MV-4-11 (cell line): ENCODE data around the gene NOS1.
"Not testable (repeated sequence)": the region's sequence is repeated elsewhere in the genome, so short reads cannot be mapped to it uniquely, and the experiment has no call there.

Experiments used
- DNase-seq: peaks from one replicate; lab custom pipeline; 2025; lab: John Stamatoyannopoulos, UW

The NOS1 gene

DNA sequence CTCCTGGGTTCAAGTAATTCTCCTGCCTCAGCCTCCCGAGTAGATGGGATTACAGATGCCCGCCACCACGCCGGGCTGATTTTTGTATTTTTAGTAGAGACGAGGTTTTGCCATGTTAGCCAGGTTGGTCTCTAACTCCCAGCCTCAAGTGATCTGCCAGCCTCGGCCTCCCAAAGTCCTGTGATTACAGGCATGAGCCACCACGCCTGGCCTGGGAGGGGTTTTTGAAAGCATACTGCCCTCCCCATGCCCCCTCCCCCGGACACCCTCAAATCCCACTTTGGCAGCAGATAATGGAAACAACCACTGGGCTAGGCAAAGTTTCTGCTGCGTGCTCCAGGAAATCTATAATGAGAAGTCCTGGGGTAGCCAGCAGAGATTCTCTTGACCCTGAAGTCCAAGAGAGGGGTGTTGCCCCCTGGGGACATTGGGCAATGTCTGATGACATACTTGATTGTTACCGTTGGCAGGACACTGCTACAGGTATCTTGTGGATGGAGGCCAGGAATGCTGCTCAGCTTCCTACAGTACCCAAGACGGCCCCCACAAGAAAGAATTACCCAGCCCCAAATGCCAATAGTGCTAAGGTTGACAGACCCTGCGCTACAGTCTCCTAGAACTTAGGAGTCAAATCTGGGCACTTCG, 152.5 kb downstream of the NOS1 start:
- no peak for DNase-seq

DNA sequence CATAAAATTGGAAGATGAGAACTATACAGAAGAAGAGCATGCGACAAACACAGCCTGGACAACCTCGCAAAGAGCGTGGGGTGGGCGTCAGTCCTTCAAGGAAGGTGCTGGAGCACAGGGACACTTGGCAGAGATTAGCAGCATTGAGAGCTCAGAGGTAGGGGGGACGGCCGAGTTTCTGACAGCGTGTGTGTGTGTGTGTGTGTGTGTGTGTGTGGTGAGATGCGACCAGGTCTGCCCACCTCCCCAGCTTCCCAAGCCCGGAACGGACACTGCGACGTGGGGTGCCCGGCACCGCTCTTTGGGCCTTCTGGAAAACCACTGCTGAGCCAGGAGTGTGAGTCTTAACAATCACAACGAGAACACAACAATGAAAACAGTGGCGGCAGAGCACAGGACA, 153.2 kb downstream of the NOS1 start:
- no peak for DNase-seq

DNA sequence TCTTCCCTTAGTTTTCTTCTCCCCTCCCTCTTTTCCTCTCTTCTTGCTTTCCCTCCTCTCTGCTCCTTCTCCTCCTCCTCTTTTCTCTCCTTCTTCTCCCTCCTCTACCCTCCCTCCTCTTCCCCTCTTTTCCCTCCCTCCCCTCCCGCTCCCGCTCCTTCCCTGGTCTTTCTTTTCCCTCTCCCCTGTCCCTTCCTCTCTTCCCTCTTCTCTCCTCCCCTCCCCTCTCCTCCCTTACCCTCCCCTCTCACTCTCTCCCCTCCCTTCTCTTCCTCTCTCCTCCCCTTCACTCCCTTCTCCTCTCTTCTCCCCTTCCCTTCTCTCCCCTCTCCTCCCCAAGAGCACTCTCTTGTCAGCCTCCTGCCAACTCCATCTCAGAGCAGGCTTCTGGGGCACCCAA, 153.8 kb downstream of the NOS1 start:
- DNase-seq: no peak

DNA sequence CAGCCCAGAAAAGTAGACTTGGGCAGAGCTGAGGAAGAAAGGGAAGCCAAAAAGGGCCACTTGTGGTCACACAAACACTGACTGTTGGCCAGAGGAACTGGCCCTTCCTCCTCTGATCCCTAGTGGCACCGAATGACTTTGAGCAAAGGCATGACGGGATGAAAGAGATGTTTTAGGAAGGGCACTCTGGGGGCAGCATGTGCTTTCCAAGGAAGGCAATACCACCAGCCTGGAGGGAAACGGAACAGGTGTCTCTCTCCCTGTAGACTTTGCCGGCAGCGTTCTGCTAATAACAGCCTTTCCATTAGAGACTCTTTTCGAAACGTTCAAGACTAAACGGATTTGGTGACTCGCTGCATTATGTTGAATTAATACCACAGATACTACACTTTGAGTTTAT, 158.9 kb downstream of the NOS1 start:
- no peak for DNase-seq

GRCh38 chr12:117202033-117202432, 159.4 kb downstream of the NOS1 start:
- DNase-seq: no peak

- not testable (repeated sequence) for DNase-seq
These were observed 161.3 kb downstream of the NOS1 start for GRCh38 chr12:117199956-117200744.

GRCh38 chr12:117196334-117196733, 165.1 kb downstream of the NOS1 start:
- not testable (repeated sequence) for DNase-seq

GRCh38 chr12:117195027-117195426, 166.4 kb downstream of the NOS1 start:
- DNase-seq: not testable (repeated sequence)

GRCh38 chr12:117193903-117194302, 167.5 kb downstream of the NOS1 start:
- DNase-seq: no peak

GRCh38 chr12:117192581-117192980, 168.8 kb downstream of the NOS1 start:
- DNase-seq: not testable (repeated sequence)

GRCh38 chr12:117192057-117192456, 169.4 kb downstream of the NOS1 start:
- DNase-seq: no peak

DNA sequence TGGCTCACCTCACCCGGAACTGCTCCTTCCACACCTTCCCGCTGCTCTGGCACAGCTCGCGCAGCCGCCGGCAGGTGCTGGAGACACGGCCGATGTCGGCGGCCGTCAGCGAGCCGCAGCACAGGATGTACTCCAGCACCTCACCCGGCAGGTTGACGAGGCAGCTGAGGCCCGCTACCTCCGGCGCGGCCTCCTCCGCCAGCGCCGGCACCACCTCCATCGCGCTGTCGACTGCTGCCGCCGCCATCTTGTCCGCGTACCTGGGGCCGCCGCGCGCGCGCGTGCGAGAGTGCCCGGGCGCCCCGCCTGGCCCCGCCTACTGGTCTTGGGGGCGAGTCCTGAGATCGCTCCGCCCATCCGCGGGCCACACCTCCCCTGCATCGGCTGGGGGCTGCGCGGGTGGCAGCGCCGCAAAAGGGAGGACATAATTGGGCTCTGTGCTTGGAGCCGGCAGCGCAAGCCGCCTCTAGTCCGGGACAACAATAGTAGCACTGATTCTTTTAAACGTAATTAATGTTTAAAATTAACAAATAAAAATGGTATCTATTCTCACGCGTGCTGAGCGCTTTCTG, 171.1 kb downstream of the NOS1 start, which contains the start of gene FBXO21:
Gene FBXO21 (minus strand): TSS at position 261 of the 572 bp plus-strand sequence. CDS start 14 bp downstream, at position 247.
- DNase-seq: peak; percentile 18

DNA sequence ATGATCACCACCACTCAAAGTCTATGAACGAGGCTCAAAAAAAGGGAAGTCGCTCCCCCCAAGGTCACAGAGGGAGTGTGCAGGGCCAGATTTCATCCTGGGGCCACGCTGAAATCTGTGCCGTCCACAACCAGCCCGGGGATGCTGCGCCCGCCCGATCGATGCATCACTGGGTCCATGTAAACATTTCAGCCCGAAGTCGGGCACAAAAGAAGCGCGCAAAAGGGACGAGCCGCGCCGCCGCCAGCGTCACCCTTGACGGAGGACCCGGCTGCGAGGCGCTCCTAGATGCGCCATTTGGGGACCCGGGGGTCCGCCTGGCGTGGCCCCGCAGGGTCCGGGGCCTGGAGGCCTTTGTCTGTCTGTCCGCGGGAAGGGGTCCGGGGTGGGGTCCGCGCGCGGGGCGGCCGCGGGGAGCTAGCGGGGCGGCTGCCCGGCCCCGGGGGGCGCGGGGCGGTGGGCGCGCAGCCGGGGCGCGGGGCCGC, 171.7 kb downstream of the NOS1 start:
- no peak for DNase-seq

DNA sequence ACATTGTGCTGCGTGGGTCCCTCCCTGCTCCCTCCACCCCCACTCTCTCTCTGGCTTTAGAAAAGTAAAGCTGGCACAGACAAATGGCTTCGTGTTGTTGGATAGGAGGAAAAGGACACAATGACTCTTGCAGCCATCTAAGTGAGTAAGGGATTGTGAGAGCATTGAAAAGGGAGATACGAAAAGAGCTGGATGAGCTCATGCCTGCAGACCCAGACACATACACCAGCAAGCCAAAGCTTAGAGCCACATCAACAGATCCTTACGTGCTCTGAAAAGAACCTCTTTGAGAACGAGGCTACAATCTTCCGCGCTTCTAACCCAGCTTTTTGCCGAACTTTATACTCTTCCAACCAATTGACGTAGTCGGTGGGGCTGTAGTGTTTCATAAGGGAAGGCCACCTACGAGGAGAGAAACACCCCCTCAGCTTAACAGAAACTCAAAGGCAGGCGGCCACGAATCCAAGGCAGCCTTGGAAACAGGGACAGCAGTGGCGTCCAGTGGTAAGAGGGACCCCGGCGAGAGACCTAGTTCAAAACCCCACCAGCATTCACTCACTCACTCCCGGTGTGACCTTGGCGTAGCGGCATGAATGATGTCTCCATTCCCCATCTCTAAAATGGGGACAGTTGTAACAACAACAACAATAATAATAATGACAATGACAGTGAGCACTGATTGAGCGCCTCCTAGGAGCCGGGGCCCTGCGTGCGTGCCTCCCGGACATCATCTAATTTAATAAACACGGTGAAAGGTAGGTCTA, 172.3 kb downstream of the NOS1 start:
- no peak for DNase-seq

- no peak for DNase-seq
These were observed 173.2 kb downstream of the NOS1 start for GRCh38 chr12:117188121-117188665.

GRCh38 chr12:117187421-117187820, 174.0 kb downstream of the NOS1 start:
- no peak for DNase-seq

DNA sequence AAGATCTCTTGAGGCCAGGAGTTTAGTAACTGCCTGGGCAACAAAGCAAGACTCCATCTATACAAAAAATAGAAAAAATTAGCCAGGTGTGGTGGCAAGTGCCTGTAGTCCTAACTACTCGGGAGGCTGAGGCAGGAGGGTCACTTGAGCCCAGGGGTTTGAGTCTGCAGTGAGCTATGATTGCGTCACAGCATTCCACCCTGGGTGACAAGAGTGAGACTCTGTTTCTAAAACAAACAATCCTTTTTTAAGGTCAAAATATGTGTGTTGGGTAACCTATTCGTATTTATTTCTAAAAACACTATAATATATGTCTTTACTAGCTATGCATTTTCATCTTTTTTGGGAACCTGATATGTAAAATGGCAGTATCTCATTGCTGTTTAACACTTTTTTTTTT, 178.6 kb downstream of the NOS1 start:
- no peak for DNase-seq

DNA sequence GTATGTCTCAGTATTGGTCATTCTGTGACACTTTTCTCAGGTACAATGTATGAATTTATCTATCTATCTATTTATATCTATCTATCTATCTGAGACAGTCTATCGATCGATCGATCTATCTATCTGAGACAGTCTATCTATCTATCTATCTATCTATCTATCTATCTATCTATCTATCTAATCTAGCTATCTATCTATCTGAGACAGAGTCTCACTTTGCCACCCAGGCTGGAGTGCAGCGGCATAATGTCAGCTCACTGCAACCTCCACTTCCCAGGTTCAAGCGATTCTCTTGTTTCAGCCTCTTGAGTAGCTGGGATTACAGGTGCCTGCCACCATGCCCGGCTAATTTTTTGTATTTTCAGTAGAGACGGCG, 180.0 kb downstream of the NOS1 start:
- DNase-seq: not testable (repeated sequence)

DNA sequence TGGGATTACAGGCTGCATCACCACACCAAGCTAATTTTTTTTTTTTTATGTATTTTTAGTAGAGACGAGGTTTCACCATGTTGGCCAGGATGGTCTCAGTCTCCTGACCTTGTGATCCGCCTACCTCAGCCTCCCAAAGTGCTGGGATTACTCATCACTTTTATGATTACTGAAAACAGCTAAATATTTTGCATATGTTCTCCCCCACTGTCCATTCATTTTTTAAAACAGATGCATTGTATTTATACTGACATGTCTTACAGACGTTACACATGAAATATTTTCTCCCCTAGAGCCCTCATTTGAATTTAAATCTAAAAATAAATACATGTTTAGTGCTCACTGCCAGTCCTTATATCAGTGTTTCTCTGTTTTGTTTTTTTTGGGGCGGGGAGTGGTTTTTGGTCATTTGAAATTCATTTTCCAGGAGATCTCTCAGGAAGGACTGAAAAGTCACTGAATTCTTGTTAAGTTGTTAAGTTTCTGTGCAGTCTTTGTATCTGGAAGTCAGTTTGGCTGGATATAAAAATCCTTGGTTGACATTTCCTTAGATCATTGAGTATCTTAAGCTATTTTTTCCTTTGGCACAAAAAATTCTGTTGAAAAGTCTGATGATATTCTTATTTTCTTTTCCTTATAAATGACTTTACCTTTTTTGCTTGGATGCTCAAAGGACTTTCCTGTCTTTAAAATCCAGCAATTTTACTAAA, 180.5 kb downstream of the NOS1 start:
- DNase-seq: no peak

DNA sequence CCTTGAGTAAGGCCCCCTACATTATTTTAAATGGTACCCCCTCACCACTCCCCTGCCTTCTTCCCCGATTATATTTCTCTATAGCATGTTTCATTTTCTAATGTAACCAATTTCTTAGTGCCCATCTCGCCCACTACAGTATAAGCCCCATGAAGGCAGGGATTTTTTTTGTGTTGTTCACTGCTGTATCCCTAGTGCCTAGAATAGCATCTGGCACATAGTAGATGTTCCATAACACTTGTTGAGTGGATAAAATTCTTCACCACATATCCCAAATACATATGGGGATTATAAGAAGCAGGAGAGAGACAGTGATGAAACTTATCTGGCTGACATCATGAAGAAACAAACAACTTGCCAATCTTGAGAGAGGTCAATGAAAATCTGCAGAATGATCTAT, 182.7 kb downstream of the NOS1 start:
- no peak for DNase-seq

DNA sequence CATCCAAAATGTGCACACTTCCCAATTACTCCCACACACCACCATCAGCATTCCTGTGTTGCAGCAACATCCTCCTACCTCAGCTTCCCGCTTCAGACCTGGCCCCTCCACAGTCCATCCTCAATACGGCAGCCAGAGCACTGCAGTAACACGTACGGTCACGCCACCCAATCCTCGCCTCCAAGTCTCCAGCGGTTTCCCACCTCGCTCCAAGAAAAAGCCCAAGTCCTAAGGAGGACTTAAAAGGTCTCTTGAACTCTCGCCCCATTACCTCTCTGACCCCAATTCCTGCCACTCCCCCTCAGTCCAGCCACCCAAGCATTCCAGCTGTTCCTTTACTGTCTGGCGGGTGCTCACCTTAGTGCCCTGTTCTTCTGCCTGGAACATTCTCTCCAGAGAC, 183.1 kb downstream of the NOS1 start:
- DNase-seq: no peak
